Heart left ventricle (tissue), 16 donors: ENCODE measurements around the gene BST1. TPM values are rescaled to one million over a fixed set of nuclear protein-coding genes. Genes with fewer than 3 reads are reported as not detected.
A peak's percentile ranks its signal among the peaks of the same experiment; 100 is the strongest.

Experiments
- ATAC-seq, 4 donors: fragments of 200-7000 bp; cut with Tn5 transposase; one replicate each; pipeline ENCODE4 v1.9.1; 2020 to 2022; ENCODE audit warnings: moderate library complexity in 4 of 4, mild to moderate bottlenecking in 3 of 4, moderate number of reproducible peaks in 1 of 4
- DNase-seq, 5 donors: peaks; one replicate each; pipeline ENCODE4 v3.0.0-alpha.2; 2020
- H3K27ac ChIP-seq, 12 donors: fragments of 200-600 bp; sonication (generic) in 4 of 12; one replicate each; pipeline versions ENCODE4 v1.5.0 to v1.8.0; 2016 to 2022; ENCODE audit warnings: mild to moderate bottlenecking in 2 of 12
- H3K27me3 ChIP-seq, 9 donors: fragments of 200-600 bp; sonication (generic) in 2 of 9; one replicate each; pipeline versions ENCODE4 v1.5.1 to v1.8.0; 2016 to 2022; ENCODE audit warnings: mild to moderate bottlenecking in 3 of 9
- H3K36me3 ChIP-seq, 9 donors: fragments of 200-600 bp; sonication (generic) in 2 of 9; one replicate each; pipeline versions ENCODE4 v1.5.0 to v1.8.0; 2018 to 2022; ENCODE audit warnings: mild to moderate bottlenecking in 2 of 9
- H3K4me1 ChIP-seq, 12 donors: fragments of 200-600 bp; sonication (generic) in 4 of 12; one replicate each; pipeline versions ENCODE4 v1.5.0 to v1.8.0; 2016 to 2022; ENCODE audit warnings: mild to moderate bottlenecking in 3 of 12
- H3K4me3 ChIP-seq, 12 donors: fragments of 200-600 bp; sonication (generic) in 4 of 12; one replicate each; pipeline versions ENCODE4 v1.5.0 to v1.8.0; 2017 to 2022; ENCODE audit warnings: mild to moderate bottlenecking in 9 of 12, moderate library complexity in 4 of 12
- H3K9me3 ChIP-seq, 12 donors: fragments of 200-600 bp; sonication (generic) in 4 of 12; one replicate each; pipeline versions ENCODE4 v1.5.0 to v1.8.0; 2016 to 2022; ENCODE audit warnings: mild to moderate bottlenecking in 1 of 12
- CTCF ChIP-seq, 12 donors: fragments of 200-600 bp; sonication (generic) in 4 of 12; IDR thresholded peaks; one replicate each; pipeline versions ENCODE4 v1.5.0 to v1.8.0; 2018 to 2022; ENCODE audit warnings: antibody characterized with exemption in 12 of 12, mild to moderate bottlenecking in 5 of 12
- POLR2A ChIP-seq, 2 donors: fragments of 450-650 bp; IDR thresholded peaks; one replicate each; pipeline ENCODE4 v1.6.1; 2017; ENCODE audit warnings: antibody characterized with exemption in 2 of 2, mild to moderate bottlenecking in 2 of 2, moderate library complexity in 2 of 2
- WGBS, 4 donors: extraction: QIAGEN DNeasy Blood & Tissue Kit in 2 of 4; methylation state at CpG; one replicate each; pipeline versions ENCODE4 v1.1.5 to v1.1.7; 2013 to 2018; 5-methylcytosine and 5-hydroxymethylcytosine counted together
- intact Hi-C, 10 donors: fragments of 100-400 bp; cut with DNase I; formaldehyde crosslinking; loops; one replicate each; pipeline versions ENCODE4 v1.11.1 to v1.14.2; 2022
- polyA plus RNA-seq, 2 donors: library from polyadenylated mRNA; stranded (reverse); fragments of 200-250 nt; gene quantifications; one replicate each; pipeline ENCODE4 v1.2.3, GENCODE V29; 2013
- total RNA-seq, 9 donors: library from RNA; depleted of rRNA in 2 of 9; stranded (reverse); fragments of >200 nt in 2 of 9; fragmentation: NEBNext Ultra II Directional in 3 of 9; extraction: Animal tissue kit (Norgen Biotek cat#: 25700) in 3 of 9; gene quantifications; one replicate each; pipeline versions ENCODE4 v1.1.0 to v1.2.4, GENCODE V29; 2016 to 2023
- donor health status: ischemic (EF 13 %, LVEDD 7.1; RV severe dilation, severe dysfunction).
- donor health status: healthy with polysubstance abuse.
- donor health status: DM: no; HTN: yes; CAD: no.
- donor health status: DM: no; HTN: no; CAD: no.
- donor health status: ischemic (EF 25% LVEDD 6.9; RV normal size, moderate dysfunction).
- donor health status: ischemic (EF 25% LVEDD 5.7; RV mildly dilated, moderate dysfunction).
- donor health status: healthy.
- donor health status: DM: yes; HTN: yes; CAD: no.
- donor health status: ischemic (EF 35%, LVEDD 5.7; RV mildly dilated, moderate dysfunction).
- donor health status: nonischemic (EF 11% LVEDD 7.7; RV severe dilation, severe dysfunction).
- donor health status: DM: yes; HTN: yes; CAD: no.
- donor health status: PGD.
- donor health status: ischemic (EF 29% LVEDD 5.4; RV normal size, mild dysfunction).
- donor health status: nonischemic (EF 23%, LVEDD 6.1; RV moderate dilation, normal function).

Gene BST1
- total and polyA plus RNA-seq, 11 donors, result 1.3 to 18.4 (median 2.1) TPM

- Histone ChIP-seq H3K4me3 (no peak overlapping the region), H3K9me3 (no peaks in the 10 kb centered on the region), H3K27me3 (no peaks in the 10 kb centered on the region), H3K36me3 (no peaks in the 10 kb centered on the region), H3K4me1 (peaks cover 0 to 17% (median 0%) of the 10 kb centered on the region in 12 donors), H3K27ac (no peak overlapping the region)
- WGBS, 4 donors, result 85 to 88% (median 86%) methylated on average over 3 of the region's 3 CpGs
- TF ChIP-seq POLR2A (IDR thresholded peaks at IDR 0.05), result no peak
- no peak for TF ChIP-seq CTCF (IDR thresholded peaks at IDR 0.05)
- intact Hi-C loops, result no loop called here
- ATAC-seq, result no peak
- DNase-seq, result no peak
Measured at GRCh38 chr4:15695729-15696128, 7.1 kb upstream of the BST1 start.

- H3K27ac ChIP-seq, result no peak overlapping the region
- intact Hi-C loops, result no loop called here
- H3K4me3 ChIP-seq, result no peak overlapping the region
- DNase-seq, result no peak
- TF ChIP-seq CTCF (IDR thresholded peaks at IDR 0.05) (no peak), POLR2A (IDR thresholded peaks at IDR 0.05) (no peak)
- WGBS, 4 donors, result 97 to 100% (median 99%) methylated on average over 1 of the region's 1 CpG
- no peaks in the 10 kb centered on the region for H3K9me3 ChIP-seq
- H3K4me1 ChIP-seq, result peaks cover 0 to 8% (median 0%) of the 10 kb centered on the region in 12 donors
- no peaks in the 10 kb centered on the region for H3K27me3 ChIP-seq
- ATAC-seq, result no peak
- no peaks in the 10 kb centered on the region for H3K36me3 ChIP-seq
Measured at GRCh38 chr4:15696866-15697265, 6.0 kb upstream of the BST1 start.

- H3K27me3 ChIP-seq, result no peaks in the 10 kb centered on the region
- intact Hi-C loops, result no loop called here
- no peak for DNase-seq
- H3K36me3 ChIP-seq, result no peaks in the 10 kb centered on the region
- peak in 1 of 4 donors; percentile 43 for ATAC-seq
- H3K27ac ChIP-seq, result peak overlapping the region in 4 of 12 donors; percentile 34 to 69 (median 54)
- H3K4me1 ChIP-seq, result peaks cover 0 to 25% (median 12%) of the 10 kb centered on the region in 12 donors
- no peaks in the 10 kb centered on the region for H3K9me3 ChIP-seq
- WGBS, 4 donors, result 82 to 92% (median 89%) methylated on average over 11 of the region's 11 CpGs
- peak overlapping the region in 10 of 12 donors; percentile 14 to 77 (median 56) for H3K4me3 ChIP-seq
- TF ChIP-seq POLR2A (IDR thresholded peaks at IDR 0.05), result no peak
- TF ChIP-seq CTCF (IDR thresholded peaks at IDR 0.05), result no peak
Measured at GRCh38 chr4:15703439-15703838, 574 bp downstream of the BST1 start.

GRCh38 chr4:15704129-15704528 lies 1.3 kb downstream of the BST1 start:
- no peaks in the 10 kb centered on the region for H3K9me3 ChIP-seq
- no peaks in the 10 kb centered on the region for H3K27me3 ChIP-seq
- DNase-seq (no peak), ATAC-seq (no peak)
- no peaks in the 10 kb centered on the region for H3K36me3 ChIP-seq
- intact Hi-C loops, result no loop called here
- H3K4me3 ChIP-seq, result no peak overlapping the region
- H3K4me1 ChIP-seq, result peaks cover 0 to 25% (median 12%) of the 10 kb centered on the region in 12 donors
- H3K27ac ChIP-seq, result no peak overlapping the region
- TF ChIP-seq CTCF (IDR thresholded peaks at IDR 0.05) (no peak), POLR2A (IDR thresholded peaks at IDR 0.05) (no peak)
